Adipose tissue (tissue), 3 donors: Measurements from ENCODE around the gene SEPTIN5. TPM values are rescaled to one million over a fixed set of nuclear protein-coding genes. Genes with fewer than 3 reads are reported as not detected.

Source experiments
- H3K27ac ChIP-seq: one replicate; pipeline ENCODE4 v1.5.1; 2013; ENCODE audit warnings: low read depth, low read length
- WGBS, 3 donors: extraction: QIAGEN DNeasy Blood & Tissue Kit; methylation state at CpG; one replicate each; pipeline ENCODE4 v1.1.7; 2013; 5-methylcytosine and 5-hydroxymethylcytosine counted together
- polyA plus RNA-seq, 3 donors: library from polyadenylated mRNA; stranded (reverse); fragments of 200-250 nt; gene quantifications; one replicate each; pipeline ENCODE4 v1.2.3, GENCODE V29; 2013
- donor health status: healthy with polysubstance abuse.
- donor health status: Bipolar disorder and iron deficiency.
- donor health status: healthy.

The SEPTIN5 gene
- polyA plus RNA-seq, 3 donors, result 5.3 to 18.8 (median 7.5) TPM

DNA sequence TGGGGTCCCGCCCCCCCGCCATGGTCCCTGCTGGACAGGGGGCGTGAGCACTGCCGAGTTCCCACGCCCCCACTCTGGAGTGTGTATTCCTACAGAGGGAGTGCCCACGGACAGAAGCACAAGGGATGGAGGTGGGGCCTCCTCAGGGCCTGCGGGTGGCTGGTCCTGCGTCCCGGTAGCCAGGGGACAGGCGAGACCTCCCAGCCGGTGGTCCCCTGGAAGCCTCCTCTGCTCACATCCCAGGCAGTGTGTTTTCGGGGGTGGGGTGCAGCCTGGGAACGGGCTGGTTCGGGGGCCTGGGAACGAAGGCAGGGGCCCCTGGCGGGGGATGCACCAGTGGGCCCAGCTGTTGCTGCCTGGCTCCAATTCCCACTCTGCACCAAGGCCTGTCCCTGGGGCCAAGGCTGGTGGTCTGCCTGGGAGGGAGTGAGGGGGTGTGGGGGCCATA, 25.2 kb downstream of the SEPTIN5 start:
- 41 to 60% (median 56%) methylated on average over 14 to 16 of the region's 16 CpGs for WGBS, 3 donors
- no peak overlapping the region for H3K27ac ChIP-seq

DNA sequence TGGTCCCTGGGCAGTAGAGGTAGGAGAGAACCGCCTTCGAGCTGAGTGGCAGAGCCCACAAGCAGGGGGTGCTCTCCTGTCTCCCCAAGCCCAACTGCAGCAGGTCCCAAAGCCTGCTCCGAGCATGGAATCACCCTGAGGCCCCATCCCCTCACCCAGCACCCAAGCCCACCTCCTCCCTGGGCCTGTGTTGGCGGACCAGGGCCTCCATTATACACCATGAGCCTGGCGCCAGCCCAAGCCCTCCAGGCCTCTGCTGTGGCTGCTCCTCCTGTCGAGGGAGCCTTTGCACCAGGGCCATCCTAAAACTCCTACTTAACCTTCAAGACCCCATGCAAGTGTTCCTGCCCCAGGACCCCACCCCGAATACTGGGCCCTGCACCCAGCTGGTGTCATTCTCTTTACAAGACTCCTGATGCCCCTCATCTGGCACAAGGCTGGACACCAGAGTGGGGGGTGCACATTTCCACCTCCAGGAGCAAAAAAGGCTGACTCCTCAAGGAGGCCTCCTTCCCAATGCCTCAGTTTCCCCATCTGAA, 25.7 kb downstream of the SEPTIN5 start:
- 91 to 94% (median 92%) methylated on average over 7 of the region's 7 CpGs for WGBS, 3 donors

DNA sequence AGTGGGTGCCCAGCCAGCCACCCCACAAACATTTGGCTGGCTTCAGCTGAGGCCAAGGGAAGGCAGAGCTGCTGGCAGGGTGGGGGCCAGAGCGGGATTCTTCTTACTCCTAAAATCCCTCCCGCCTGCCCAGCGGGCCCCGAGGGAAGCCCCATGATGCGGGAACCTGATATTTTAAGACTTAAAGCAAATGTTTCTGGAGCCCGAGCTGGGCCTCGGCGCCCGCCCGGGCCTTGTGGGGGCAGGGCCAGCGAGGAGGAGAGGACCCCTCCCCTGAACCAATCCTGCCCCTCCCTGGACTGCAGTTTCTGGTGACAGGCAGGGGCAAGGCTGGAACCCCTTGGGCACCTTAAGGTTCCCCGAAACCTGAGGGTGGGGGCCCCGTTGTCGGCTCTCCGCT, 26.3 kb downstream of the SEPTIN5 start:
- 78 to 88% (median 87%) methylated on average over 15 of the region's 15 CpGs for WGBS, 3 donors
- no peak overlapping the region for H3K27ac ChIP-seq

More for the DNA sequence above, 25.7 kb downstream of the SEPTIN5 start:
- no peak overlapping the region for H3K27ac ChIP-seq

DNA sequence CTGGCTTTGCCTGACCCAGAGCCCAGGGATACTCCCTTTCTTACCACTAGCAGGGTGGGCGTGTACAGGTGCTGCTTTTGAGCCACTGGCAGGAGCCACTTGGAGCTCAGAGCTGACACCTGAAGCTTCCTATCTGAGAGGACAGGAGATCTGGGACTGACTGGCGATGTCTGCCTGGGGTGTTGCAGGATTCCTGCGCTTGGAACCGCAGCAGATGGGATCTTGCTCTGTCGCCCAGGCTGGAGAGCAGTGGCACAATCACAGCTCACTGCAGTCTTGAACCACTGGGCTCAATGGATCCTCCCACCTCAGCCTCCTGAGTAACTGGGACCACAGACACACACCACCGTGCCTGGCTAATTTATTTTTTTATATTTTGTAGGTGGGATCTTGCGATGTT, 26.8 kb downstream of the SEPTIN5 start:
- 89 to 95% (median 94%) methylated on average over 7 of the region's 7 CpGs for WGBS, 3 donors
- H3K27ac ChIP-seq, result no peak overlapping the region

DNA sequence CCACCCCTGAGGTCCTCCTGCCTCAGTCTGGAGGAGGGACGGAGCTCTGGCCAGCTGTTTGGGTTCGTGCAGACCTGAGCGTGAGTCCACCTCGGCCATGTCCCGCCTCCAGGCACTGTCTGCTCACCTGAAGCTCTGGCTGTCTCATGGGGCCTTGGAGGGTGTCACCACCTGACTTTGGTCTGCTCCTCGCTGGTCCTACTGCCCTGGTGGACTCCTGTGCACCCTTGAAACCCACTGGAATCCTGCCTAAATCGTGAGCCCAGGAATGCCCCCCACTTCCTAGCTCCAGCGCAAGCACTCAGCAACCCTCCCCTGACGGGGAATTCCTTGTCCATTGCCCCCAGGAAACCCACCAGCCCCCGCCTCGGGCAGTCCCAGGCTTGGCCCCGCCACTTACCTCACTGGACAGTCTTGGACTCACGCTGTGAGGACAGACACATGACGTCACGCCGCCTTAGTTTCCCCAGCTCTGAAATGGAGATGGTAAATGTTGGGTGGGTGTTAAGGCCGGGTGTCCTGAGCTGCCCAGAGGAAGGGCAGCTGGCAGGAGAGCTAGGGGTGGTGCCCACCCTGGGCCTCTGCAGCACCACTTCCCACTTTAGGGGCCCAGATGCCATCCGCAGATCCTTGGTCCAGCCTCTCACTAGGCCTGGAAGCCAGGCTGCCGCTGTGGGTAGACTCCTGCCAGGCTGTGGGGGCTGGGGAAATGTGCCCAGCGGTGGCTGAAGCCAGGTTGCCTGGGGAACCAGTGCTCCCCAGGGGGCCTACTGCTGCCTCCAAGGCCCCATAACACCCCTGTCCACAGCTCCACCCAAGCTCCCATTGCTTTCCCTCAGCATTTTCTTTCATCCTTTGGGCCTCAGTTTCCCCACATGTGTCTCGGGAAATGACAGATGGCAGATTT, 28.1 kb downstream of the SEPTIN5 start:
- 86 to 91% (median 89%) methylated on average over 20 to 21 of the region's 21 CpGs for WGBS, 3 donors

DNA sequence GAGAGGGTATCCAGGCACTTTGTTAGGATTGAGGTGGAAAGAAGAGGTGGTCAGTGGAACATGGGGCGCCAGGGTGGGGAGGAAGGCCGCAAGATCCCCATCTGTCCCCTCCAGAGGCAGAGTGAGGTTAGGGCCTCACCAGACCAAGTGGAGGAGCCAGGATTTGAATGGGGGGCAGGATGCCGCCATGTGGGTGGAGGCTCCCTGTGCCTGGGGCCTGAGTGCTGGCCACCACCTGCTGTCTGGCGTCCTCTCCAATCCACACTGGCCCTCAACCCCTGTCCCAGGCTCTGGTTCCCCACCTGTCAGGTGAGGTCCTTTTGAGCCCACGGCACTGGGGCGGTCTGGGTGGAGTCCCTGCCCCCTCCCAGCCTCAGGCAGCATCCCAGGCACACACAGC, 28.8 kb downstream of the SEPTIN5 start:
- 85 to 95% (median 94%) methylated on average over 6 of the region's 6 CpGs for WGBS, 3 donors
- H3K27ac ChIP-seq, result no peak overlapping the region

More for the DNA sequence above, 28.1 kb downstream of the SEPTIN5 start:
- H3K27ac ChIP-seq, result no peak overlapping the region

DNA sequence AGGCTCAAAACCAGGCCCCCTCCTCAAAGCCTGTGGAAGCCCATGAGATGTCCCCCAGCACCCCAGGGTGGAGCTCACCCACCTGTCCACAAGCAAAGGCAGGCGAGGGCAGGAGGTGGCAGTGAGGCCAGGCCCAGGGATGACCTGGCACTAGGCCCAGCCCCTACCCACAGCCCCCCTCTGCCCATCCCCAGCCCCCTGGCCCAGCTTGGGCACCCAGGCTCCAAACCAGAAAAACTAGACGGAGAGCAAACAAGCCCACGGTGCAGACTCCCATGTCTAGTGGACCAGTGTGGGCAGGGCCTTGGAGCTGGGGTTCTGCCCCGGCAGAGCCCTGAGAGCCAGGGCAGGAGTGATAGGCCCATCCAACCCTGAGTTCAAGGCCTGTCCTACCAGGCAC, 29.3 kb downstream of the SEPTIN5 start:
- H3K27ac ChIP-seq, result no peak overlapping the region
- 69 to 93% (median 88%) methylated on average over 4 of the region's 4 CpGs for WGBS, 3 donors

DNA sequence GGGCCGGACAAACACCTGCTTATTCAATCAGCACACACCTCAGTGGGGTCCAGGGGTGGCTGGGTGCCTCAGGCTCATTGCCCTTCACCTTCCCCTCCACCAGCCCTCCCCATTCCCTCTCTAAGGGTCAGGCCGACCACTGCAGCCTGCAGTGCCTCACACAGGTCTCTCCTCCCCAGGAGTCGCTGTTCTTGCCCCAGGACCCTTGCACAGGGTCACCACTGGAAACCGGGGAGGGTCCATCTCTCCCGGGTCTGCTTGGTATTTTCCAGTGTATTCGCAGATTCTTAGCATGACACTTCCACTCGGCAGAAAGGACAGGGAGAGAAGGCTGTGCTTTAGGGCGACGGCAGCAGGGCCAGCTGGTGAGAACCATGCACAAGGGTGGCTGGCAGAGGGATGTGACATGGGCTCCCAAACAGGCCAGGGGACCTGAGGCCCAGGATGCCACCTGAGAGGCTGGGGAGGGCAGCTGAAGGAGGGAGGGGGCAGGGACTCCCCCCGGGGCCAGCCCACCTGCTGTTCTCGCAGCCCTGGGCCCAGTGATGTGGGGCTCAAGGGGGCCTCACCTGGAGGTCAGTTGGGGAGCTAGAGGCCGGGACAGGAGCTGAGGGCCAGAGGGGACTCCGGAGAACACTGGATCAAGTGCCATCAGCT, 30.2 kb downstream of the SEPTIN5 start:
- 83 to 90% (median 88%) methylated on average over 13 of the region's 13 CpGs for WGBS, 3 donors
- H3K27ac ChIP-seq, result no peak overlapping the region

DNA sequence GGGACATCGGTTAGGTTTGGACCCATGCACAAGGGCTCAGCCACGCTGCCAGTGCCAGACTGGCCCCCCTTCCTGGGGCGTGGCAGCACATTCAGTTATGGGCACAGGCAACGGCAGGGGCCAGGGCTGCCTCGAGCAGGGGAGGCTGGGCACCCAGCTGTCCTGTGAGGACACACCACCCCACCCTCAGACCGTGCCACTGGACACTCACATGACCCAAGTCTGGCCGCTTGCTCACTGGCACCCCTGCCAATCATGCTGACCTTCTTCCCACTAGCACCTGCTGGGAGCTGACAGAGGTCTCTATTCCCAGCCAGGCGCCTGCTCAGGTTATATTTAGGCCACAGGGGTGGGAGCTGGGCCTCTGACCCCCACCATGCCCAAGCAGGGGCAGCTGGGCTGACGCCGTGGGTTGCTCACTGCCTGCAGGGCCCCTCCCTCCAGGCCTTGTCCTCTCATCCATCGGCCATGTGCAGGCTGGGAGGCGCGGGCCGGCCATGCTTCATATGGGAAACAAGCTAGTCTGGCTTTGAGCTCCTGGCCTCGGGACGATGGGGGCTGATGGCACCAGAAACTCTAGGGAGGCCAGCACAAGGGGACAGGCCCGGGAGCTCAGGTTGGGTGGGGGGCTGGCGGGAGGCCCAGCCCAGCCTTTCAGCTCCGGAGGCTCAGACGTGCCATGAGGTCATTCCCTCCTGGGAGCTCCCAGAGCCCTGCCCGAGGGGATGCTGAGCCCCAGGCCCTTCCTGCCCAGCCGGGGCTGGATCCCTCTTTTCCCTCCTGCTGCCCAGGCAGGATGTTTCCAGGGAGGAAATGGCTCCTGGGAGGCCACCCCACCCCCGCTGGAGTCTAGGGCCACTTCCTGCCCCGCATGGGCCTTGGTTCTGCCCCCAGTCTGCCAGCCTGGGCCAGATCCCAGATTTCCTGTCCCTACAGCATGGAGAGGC, 31.1 kb downstream of the SEPTIN5 start:
- H3K27ac ChIP-seq, result no peak overlapping the region
- WGBS, 3 donors, result 69 to 71% (median 71%) methylated on average over 22 to 24 of the region's 24 CpGs

DNA sequence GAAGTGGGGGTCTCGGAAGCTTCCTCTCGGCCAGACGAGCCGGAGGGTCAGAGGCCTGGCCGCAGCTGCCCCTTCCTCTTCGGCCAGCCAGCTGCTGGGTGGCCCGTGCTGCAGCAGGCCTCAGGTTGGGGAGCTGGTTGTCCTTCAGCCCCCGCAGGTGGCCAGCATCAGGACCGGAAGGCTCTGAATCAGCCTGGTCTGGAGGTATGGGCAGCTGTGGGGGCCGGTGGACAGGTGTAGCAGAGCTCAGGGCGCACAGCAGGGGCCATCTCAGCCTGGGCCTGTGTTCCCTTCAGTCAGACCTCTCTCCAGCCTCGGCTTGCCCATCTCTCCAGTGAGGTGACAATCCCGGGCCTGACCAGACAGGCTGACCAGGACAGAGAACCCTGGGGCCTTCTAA, 32.4 kb downstream of the SEPTIN5 start:
- H3K27ac ChIP-seq, result no peak overlapping the region
- WGBS, 3 donors, result 87 to 93% (median 92%) methylated on average over 10 to 13 of the region's 13 CpGs

DNA sequence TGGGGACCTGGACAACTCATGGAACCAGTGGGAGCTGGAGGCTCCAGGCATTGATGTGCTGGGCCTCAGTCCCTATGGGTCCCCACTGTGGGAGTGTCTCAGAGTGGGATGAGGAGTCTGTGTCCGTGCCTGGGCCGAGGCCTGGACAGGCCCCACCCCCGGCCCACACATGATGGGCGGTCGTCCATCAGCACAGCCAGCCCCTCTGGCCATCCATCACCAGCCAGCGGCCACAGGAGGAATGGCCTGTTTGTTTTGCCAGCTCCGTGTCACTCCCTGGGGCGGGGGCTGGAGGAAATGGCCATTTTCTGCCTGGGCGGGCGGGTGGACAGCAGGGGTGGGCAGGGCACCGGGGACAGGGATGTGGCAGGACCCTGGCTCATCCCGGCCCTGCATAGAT, 33.2 kb downstream of the SEPTIN5 start:
- H3K27ac ChIP-seq, result no peak overlapping the region
- WGBS, 3 donors, result 55 to 84% (median 83%) methylated on average over 9 to 12 of the region's 12 CpGs

DNA sequence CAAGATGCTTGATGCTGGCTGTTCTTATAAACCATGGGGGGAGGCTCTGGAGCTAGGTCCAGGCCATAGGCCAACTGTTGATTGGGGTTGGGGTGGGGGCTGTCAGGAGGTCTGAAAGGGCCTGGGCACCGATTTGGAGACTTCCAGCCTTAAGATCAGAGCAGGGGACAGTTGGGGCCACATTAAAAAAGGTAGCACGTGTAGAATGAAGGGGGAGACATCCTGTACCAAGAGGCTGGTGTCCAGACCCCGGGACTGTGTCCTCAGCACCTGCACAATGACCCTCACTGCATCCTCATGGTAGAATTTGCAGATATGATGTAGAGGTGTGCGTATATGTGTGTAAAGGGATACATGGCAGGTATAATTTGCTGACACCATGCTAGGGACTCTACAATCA, 33.8 kb downstream of the SEPTIN5 start:
- 66 to 96% (median 73%) methylated on average over 4 of the region's 4 CpGs for WGBS, 3 donors
- H3K27ac ChIP-seq, result no peak overlapping the region

DNA sequence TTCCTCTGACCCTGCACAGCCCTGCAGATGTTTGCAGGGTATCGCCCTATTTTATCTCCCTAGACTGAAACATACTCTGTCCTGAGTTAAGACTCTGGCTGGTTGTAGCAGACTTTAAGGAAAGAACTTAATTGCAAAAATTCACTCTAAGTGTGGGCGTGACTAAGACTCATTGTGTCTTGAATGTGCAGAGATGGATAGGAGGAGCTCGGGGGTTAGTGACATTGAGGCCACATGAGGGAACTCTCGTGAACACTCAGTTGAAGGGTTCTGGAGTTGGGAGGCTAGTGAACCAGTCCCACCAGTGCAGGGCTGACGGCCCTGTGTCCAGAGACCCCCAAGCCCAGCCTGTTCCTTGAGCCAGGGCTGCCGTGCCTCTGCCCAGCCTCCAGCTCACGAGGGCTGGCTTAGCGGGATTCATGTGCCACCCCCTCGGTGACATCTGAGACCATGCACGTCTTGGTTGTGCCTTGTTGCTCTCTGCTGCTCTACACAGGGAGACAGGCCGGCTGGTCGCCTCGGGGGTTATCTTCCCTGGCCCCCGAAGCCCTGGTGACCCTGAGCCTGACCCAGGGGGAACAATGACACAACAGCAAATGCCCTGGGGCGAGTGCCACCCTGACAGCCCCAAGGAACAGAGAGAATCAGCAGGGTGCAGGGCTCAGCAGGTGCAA, 34.8 kb downstream of the SEPTIN5 start:
- H3K27ac ChIP-seq, result no peak overlapping the region
- 57 to 80% (median 73%) methylated on average over 15 of the region's 15 CpGs for WGBS, 3 donors

DNA sequence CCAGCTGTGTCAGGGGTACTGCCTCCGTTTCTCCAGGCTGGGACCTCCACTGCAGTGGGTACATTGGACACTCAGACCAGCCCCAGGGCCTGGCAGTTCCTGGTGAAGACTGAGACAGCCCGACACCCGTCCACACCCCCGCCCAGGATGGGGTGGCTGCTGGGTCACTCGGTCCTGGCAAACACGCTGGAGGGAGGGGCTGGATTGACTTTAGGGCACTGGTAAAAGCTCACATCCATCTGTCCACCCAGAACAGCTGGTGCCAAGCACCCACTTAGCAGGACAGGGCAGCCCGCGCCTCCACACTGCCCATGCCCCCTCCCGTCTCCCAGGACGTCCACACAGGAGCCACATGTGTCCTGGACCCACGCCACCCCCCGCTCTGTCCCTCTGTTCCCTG, 35.6 kb downstream of the SEPTIN5 start:
- no peak overlapping the region for H3K27ac ChIP-seq
- WGBS, 3 donors, result 78 to 80% (median 80%) methylated on average over 11 to 12 of the region's 12 CpGs

DNA sequence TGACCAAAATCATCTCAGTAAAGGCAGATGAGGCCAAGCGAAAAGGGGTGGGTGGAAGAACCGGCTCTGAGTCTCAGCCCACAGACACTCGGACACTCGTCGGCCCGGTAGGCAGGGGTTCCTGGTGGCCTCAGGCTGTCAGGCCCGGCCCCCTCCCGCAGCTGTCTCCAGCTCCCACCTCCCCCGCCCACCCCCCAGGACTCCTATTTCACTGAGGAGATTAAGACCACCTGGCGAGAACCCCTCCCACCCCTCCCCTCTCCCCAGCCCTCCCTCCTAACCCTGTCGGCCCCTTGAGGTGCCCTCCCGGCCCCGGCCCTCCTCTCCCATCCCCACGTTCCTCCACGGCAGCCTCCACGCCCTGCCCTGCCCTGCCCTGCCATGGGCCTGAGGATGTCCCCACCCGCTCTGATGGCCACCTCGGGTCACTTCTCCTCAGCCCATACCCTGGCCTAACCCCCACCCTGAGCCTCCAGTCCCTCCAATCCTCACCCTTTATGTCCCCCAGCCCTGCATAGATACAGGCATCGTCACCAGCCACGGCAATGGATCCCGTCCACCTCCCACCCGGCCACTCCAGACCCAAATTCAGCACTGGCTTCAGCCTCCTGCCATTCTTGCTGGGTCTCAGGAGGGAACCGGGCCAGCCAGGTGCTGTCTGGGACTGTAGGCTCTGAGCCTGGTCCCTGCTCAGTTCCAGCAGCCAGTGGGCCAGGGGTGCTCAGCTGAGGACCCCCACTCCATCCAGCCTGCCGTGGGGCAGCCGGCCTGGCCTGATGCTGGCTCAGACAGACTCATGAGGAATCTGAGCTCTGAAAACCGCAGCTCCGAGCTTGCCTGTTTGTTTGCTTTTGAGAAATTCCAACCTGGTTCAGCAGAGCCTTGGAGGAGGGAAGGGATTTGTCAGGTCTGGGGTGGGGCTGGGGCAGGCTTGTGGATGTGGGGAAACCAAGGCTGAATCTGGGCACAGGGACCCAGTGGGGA, 36.5 kb downstream of the SEPTIN5 start:
- no peak overlapping the region for H3K27ac ChIP-seq
- 39 to 82% (median 74%) methylated on average over 19 to 27 of the region's 27 CpGs for WGBS, 3 donors

DNA sequence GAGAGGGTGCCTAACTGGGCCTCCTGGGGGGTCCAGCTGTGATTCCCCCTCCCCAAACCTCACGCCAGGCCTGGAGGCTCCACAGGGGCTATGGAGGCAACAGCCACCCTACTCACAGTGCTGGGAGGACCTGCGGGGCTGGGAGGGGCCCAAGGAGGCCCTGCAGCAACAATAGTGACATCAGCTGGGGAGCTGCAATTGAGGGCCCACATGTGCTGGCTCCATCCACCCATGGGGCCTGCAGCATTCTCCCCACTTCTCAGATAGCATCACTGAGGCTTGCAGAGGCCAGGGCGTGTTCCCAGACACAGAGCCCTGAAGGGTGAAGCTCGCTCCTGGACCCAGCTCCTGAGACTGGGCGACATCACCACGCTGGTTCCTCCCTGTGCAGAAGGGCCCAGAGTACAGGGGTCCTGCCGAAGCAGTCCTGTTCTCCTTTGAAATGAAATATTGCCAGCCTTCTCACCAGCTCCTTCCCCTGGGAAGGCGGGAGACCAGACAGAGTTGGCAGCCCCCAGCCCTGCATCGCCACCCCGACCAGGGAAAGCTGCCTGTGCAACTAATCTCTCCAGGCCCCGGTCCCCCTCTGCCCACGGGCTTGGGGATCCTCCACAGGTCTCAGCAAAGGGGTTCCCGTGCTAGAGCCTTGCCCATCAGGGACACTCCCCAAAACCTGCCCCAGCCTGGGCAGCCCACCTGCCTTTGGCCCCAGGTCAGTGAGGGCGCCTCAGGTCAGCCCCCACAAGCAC, 37.4 kb downstream of the SEPTIN5 start:
- 84 to 93% (median 90%) methylated on average over 12 to 14 of the region's 14 CpGs for WGBS, 3 donors
- H3K27ac ChIP-seq, result no peak overlapping the region
